Vagina (tissue), 2 donors: ENCODE results near the gene CATSPER3. TPM values are rescaled to one million over a fixed set of nuclear protein-coding genes. Genes with fewer than 3 reads are reported as not detected.

Experiments
- DNase-seq, 2 donors: peaks; one replicate each; pipeline ENCODE4 v3.0.0-alpha.2; 2017; ENCODE audit errors: extremely low spot score in 2 of 2
- H3K27ac ChIP-seq: fragments of 200-600 bp; sonication (generic); one replicate; pipeline ENCODE4 v1.5.1; 2019
- H3K27me3 ChIP-seq: fragments of 200-600 bp; sonication (generic); one replicate; pipeline ENCODE4 v1.5.1; 2019
- H3K36me3 ChIP-seq, 2 donors: fragments of 200-600 bp; sonication (generic); one replicate each; pipeline ENCODE4 v1.5.1; 2017 to 2019
- H3K4me1 ChIP-seq: fragments of 200-600 bp; sonication (generic); one replicate; pipeline ENCODE4 v1.5.1; 2019
- H3K4me3 ChIP-seq, 2 donors: fragments of 200-600 bp; sonication (generic); 1 replicate in 1 of 2; 2 replicates in 1 of 2; pipeline ENCODE4 v1.5.1; 2016 to 2019
- H3K9me3 ChIP-seq: fragments of 200-600 bp; sonication (generic); one replicate; pipeline ENCODE4 v1.5.1; 2019
- CTCF ChIP-seq, 3 experiments: fragments of 450-650 bp in 2 of 3; fragments of 200-600 bp in 1 of 3; sonication (generic) in 1 of 3; IDR thresholded peaks; one replicate each; pipeline ENCODE4 v1.5.1; 2017 to 2019; ENCODE audit warnings: antibody characterized with exemption in 3 of 3, mild to moderate bottlenecking in 2 of 3, moderate library complexity in 2 of 3
- POLR2A ChIP-seq, 2 donors: fragments of 450-650 bp; IDR thresholded peaks; one replicate each; pipeline ENCODE4 v1.6.1; 2017; ENCODE audit warnings: antibody characterized with exemption in 2 of 2, mild to moderate bottlenecking in 2 of 2, moderate library complexity in 2 of 2
- POLR2AphosphoS5 ChIP-seq, 2 donors: sonication (generic); formaldehyde crosslinking; IDR thresholded peaks; one replicate each; pipeline ENCODE4 v1.9.0; 2017; ENCODE audit warnings: antibody characterized with exemption in 2 of 2, mild to moderate bottlenecking in 2 of 2, low read depth in 1 of 2; ENCODE audit not compliant: insufficient read depth in 1 of 2
- intact Hi-C: fragments of 100-400 bp; cut with DNase I; formaldehyde crosslinking; loops from one replicate; pipeline ENCODE4 v1.15.1; 2023
- microRNA counts, 2 donors: library from miRNA; unstranded; fragments of <30 nt; microRNA quantifications; one replicate each; lab custom pipeline; 2016 to 2017
- microRNA-seq: library from miRNA; unstranded; fragments of <30 nt; microRNA quantifications from one replicate; pipeline ENCODE4, GENCODE V29; 2017; ENCODE audit warnings: borderline number of aligned reads, borderline replicate concordance
- small RNA-seq: library from RNA; depleted of rRNA; stranded (forward); fragments of <200 nt; gene quantifications from one replicate; pipeline ENCODE3, GENCODE V24; 2016
- total RNA-seq: library from RNA; depleted of rRNA; stranded (reverse); fragments of >200 nt; gene quantifications from one replicate; pipeline ENCODE4 v1.2.3, GENCODE V29; 2016

Gene CATSPER3
- total RNA-seq, 1 donor from 2014 or later = not detected

- Histone ChIP-seq H3K9me3 (no peaks in the 10 kb centered on the region), H3K4me3 (no peak overlapping the region), H3K27me3 (no peaks in the 10 kb centered on the region), H3K36me3 (no peaks in the 10 kb centered on the region), H3K27ac (no peak overlapping the region), H3K4me1 (no peaks in the 10 kb centered on the region)
- DNase-seq = no peak
- no peak for TF ChIP-seq CTCF (IDR thresholded peaks at IDR 0.05)
- no peak for TF ChIP-seq POLR2A (IDR thresholded peaks at IDR 0.05)
- TF ChIP-seq POLR2AphosphoS5 (IDR thresholded peaks at IDR 0.05; ENCODE audit: insufficient read depth in 1 of 2, low read depth in 1 of 2) = no peak
- intact Hi-C loops = no loop called here
Measured at GRCh38 chr5:135058331-135058732, 90.6 kb downstream of the CATSPER3 start.

- intact Hi-C loops = no loop called here
- no peak overlapping the region for H3K27ac ChIP-seq
- DNase-seq = no peak
- no peak overlapping the region for H3K4me3 ChIP-seq
- no peaks in the 10 kb centered on the region for H3K4me1 ChIP-seq
- no peaks in the 10 kb centered on the region for H3K36me3 ChIP-seq
- TF ChIP-seq CTCF (IDR thresholded peaks at IDR 0.05) = no peak
- no peak for TF ChIP-seq POLR2A (IDR thresholded peaks at IDR 0.05)
- no peak for TF ChIP-seq POLR2AphosphoS5 (IDR thresholded peaks at IDR 0.05; ENCODE audit: insufficient read depth in 1 of 2, low read depth in 1 of 2)
- H3K27me3 ChIP-seq = no peaks in the 10 kb centered on the region
- H3K9me3 ChIP-seq = no peaks in the 10 kb centered on the region
Measured at GRCh38 chr5:135059000-135059923, 91.6 kb downstream of the CATSPER3 start.

- H3K36me3 ChIP-seq = no peaks in the 10 kb centered on the region
- no peak for DNase-seq
- H3K9me3 ChIP-seq = no peaks in the 10 kb centered on the region
- intact Hi-C loops = no loop called here
- no peak overlapping the region for H3K27ac ChIP-seq
- H3K4me3 ChIP-seq = no peak overlapping the region
- no peaks in the 10 kb centered on the region for H3K27me3 ChIP-seq
- TF ChIP-seq CTCF (IDR thresholded peaks at IDR 0.05) (no peak), POLR2AphosphoS5 (IDR thresholded peaks at IDR 0.05; ENCODE audit: insufficient read depth in 1 of 2, low read depth in 1 of 2) (no peak), POLR2A (IDR thresholded peaks at IDR 0.05) (no peak)
- peaks cover 5% of the 10 kb centered on the region for H3K4me1 ChIP-seq
Measured at GRCh38 chr5:135060021-135060420, 92.3 kb downstream of the CATSPER3 start.

- intact Hi-C loops = no loop called here
- no peaks in the 10 kb centered on the region for H3K27me3 ChIP-seq
Measured at GRCh38 chr5:135061001-135061400, 93.3 kb downstream of the CATSPER3 start.

More at GRCh38 chr5:135061001-135061400, 93.3 kb downstream of the CATSPER3 start:
- no peak overlapping the region for H3K4me3 ChIP-seq
- H3K36me3 ChIP-seq = no peaks in the 10 kb centered on the region
- no peak for DNase-seq
- no peak overlapping the region for H3K27ac ChIP-seq
- H3K4me1 ChIP-seq = peaks cover 15% of the 10 kb centered on the region
- no peaks in the 10 kb centered on the region for H3K9me3 ChIP-seq
- TF ChIP-seq POLR2A (IDR thresholded peaks at IDR 0.05) = no peak
- TF ChIP-seq CTCF (IDR thresholded peaks at IDR 0.05) = no peak
- no peak for TF ChIP-seq POLR2AphosphoS5 (IDR thresholded peaks at IDR 0.05; ENCODE audit: insufficient read depth in 1 of 2, low read depth in 1 of 2)

MicroRNAs within 50 kb of the gene (microRNA counts, 767-probe panel; counts per million panel counts)
- 238 to 261 counts per million in 2 donors for microRNA hsa-miR-4461 (lab: Ali Mortazavi, UCI)

Small RNA genes lying within 50 kb of the gene (microRNA-seq; reads per million reads assigned to microRNA genes)
- not detected for gene MIR4461

Small RNA genes lying within 50 kb of the gene (small RNA-seq; reads per million reads assigned to genes)
- not detected for gene MIR4461
- gene MTND3P25 = not detected
- gene MTND4LP30 = not detected

Other genes with a start within 250 kb of the CATSPER3 start
- 49.1 TPM for gene CAMLG, start 229.4 kb upstream of the CATSPER3 start, total RNA-seq
- 31.7 TPM for gene DDX46, start 209.1 kb upstream of the CATSPER3 start, total RNA-seq
- 38.3 TPM for gene C5orf24, start 121.9 kb upstream of the CATSPER3 start, total RNA-seq
- gene TXNDC15, start 93.5 kb upstream of the CATSPER3 start, total RNA-seq = 92.3 TPM
- 6.1 TPM for gene PCBD2, start 62.8 kb upstream of the CATSPER3 start, total RNA-seq
- 141 TPM for gene PITX1, start 66.3 kb downstream of the CATSPER3 start, total RNA-seq